Stimulated activated CD8-positive, alpha-beta memory T cell treated with anti-CD3 and anti-CD28 coated beads, Interleukin-2, amount 100 ng/mL, for 1 hour (primary cell): Measurements from ENCODE around the gene EPHA6.
"Not testable (repeated sequence)": the region's sequence is repeated elsewhere in the genome, so short reads cannot be mapped to it uniquely, and the experiment has no call there.

Experiments
- DNase-seq, 2 donors: peaks; one replicate each; pipeline ENCODE4 v3.0.0-alpha.2; 2020; ENCODE audit warnings: low read depth in 2 of 2

Gene EPHA6

DNA sequence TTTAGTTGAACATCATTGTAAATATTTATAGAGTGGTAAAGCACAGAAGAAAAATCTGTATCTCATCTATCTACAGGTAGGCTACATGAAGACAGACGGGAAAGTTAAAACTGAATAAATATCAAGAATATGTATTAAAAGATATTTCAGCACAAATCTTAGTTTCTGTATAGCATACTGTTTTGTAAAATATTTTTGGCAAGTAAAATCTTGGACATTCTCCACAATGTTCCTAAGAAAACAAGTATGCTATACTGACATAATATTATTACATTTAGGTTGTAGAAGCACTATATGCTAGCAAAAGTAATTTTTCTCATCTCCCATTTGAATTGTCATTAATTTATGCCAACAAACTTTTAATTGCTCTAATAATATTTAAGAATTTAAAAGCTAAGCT, 623.7 kb downstream of the EPHA6 start:
- DNase-seq: no peak

DNA sequence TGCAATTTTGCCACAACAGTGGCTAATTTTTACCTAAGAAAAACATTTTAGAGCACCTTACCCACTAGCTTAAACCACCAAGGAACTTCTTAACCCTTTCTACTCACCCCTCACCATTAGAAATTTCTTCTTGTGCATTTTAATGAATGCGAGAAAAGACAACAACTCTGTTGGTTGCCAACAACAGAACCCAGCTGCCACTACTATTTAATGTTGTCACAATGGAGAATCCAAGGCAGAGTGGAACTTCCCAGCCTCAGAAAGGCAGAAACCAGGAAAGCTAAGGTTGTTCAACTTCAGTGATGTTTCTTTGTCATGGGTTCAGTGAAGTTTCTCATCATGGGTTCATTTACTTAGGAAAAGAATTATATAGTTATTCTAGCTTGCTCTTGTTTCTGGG, 625.0 kb downstream of the EPHA6 start:
- no peak for DNase-seq

DNA sequence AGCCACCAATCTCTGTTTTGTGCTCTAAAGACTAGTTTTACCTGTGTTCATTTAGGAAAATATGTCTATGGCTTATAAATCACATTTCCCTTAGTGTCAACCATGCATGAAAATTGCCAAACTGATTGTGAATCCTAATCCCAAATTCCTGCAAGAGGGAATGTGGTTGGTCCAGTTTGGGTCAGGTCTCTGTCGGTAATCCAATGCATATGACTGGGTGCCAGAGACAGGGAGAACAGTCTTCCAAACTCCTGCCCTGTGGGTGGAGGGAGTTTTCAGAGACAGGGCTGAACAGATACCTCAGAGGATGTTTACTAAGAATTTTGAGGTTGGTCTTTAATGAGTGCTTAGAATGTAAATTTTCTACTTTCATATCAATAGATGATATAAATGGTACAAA, 649.6 kb downstream of the EPHA6 start:
- no peak for DNase-seq

DNA sequence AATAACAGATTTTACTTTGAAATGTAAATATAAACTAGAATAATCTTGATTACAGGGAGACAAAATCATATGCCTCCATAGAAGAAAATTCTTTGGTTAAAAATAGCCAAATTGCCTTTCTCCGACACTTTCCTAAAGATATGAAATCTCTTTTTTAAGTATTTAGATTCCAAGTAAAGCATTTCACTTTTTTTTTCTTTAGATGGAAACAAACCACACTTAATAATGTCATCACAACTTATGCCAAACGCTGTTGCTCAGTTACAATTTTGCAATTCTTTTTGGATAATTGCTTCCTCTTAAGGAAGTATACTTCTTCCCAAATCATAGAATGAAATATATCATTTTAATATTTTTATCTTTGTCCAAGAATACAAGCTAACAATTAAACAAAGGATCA, 656.1 kb downstream of the EPHA6 start:
- no peak for DNase-seq

DNA sequence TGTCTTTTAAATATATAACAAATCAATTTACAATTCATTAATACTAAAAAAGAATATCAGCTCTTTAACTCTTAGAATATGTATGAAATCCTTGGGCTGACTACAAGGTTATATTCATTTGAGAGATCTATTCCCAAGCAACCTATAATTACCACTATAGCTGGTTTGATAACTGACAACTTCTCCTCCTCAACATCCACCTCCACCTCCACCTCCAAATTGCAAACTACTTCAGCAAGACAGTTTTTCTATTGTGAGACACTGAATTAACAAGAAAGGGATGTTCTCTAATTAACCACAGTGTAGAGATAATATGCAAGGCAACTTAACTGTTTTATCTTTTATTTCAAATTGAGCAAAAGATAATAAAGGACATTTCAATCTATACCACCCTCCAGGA, 665.3 kb downstream of the EPHA6 start:
- DNase-seq: no peak

DNA sequence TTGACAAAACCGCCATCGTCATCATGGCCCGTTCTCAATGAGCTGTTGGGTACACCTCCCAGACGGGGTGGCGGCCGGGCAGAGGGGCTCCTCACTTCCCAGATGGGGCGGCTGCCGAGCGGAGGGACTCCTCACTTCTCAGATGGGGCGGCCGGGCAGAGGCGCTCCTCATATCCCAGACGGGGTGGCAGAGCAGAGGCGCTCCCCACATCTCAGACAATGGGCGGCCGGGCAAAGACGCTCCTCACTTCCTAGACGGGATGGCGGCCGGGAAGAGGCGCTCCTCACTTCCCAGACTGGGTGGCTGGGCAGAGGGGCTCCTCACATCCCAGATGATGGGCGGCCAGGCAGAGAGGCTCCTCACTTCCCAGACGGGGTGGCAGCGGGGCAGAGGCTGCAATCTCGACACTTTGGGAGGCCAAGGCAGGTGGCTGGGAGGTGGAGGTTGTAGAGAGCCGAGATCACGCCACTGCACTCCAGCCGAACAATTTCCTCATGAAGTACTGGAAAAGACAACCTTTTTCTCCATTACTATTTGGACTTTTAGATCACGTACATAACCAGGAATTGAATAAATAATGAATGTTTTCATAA, 666.4 kb downstream of the EPHA6 start:
- not testable (repeated sequence) for DNase-seq

DNA sequence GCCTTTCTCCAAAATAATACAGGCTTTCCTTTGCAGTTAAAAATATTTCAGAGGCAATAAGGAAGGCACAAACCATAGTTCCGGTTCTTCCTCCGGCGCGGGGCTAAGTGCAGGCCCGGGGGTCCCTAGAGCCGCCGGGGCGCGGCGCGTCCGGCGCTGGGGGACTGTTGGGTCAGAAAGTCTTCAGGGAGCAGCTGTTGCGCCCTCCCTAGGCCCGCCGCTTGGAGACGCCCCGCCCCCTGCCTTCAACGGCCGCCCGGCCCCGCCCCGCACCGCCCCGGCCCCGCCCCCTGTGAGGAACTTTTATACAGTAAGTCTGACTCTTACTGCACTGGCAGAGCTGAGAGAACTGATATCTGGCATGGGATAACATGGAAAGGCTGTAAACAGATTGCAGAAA, 667.0 kb downstream of the EPHA6 start:
- no peak for DNase-seq

DNA sequence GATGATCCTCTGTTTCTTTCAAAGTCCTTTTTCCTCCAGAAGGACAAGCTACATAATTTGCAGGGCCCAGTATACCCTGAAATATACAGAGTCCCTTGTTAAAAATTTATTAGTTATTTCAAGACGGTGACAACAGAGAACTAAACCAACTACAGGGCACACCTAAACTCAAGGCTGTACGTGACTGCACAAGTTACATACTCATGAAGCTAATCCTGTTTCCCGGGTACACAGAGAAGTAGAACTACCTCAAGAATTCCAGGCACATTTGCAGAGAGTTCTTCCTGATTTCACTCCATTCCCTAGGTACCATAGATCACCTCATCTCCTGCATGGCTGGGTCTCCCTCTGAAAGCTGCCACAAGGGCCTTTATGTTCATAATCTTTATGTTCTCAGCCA, 670.8 kb downstream of the EPHA6 start:
- no peak for DNase-seq

DNA sequence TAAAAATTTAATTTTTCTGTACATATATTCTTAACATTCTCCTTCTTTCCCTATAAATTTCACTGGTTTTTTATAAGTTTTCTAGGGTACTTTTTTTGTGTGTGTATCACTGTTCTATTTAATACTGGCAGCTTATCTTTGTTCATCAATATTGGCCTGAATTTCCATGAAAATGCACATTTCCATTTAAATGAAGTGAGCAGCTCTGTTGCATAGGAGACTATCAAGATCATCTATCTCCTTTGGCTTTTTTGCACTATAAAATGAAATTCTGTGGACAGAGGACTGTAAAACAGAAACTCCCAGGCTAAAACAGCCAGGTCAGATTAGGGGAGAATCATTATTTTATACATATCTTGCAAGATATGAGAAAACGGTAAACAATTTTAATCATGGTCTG, 673.2 kb downstream of the EPHA6 start:
- no peak for DNase-seq

DNA sequence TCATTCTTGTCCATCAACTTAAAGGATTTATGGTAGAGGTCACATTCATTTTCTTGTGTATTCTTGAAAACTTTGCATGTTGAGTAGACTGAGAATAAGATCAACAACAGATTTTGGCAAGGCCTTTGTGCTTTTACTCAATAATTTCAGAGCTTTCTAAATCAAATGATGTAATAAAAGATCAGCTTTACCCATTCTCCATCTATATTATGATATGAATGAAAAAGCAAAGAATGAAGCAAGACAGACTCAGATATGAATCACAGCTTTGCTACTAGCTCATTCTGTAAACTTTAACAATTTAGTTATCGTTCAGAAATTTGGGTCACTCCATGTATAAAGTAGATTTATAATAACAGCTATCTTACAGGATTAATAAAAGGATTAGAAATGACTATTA, 674.3 kb downstream of the EPHA6 start:
- no peak for DNase-seq

DNA sequence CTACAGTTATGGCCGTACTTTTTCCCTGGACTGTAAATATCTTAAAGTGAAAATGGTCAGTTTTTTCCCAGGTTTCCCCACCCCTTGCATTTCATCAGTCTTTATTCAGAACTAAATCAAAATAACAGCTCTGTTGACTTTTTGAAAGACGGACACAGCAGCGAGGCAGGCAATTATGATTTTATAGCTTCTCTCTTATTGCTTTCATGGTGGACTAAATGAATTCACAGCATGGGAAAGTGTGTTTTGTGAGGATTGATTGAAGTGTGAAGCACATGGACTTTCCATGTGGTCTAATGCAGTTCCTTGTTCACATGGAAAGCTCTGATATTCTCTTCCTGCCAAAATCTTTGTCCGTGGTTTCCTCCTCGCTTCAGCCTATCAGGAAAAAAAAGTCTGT, 681.5 kb downstream of the EPHA6 start:
- no peak for DNase-seq

DNA sequence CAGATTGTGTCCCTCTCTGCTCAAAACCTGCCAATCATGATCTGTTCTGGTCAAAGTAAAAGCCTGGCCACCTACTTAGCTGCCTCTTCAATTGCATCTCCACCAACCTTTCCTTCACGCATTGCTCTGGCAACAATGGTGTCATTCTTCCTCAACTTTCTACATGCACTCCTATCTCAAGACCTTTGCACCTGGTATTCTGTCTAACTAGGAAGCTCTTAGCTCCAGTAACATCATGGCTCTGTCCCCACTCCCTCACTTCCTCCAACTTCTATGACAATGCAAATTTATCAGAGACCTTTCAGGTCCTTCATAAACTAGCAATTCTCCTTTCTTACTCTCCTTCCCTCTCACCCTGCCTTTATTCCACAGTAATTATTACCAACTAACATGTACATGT, 682.7 kb downstream of the EPHA6 start:
- DNase-seq: no peak

DNA sequence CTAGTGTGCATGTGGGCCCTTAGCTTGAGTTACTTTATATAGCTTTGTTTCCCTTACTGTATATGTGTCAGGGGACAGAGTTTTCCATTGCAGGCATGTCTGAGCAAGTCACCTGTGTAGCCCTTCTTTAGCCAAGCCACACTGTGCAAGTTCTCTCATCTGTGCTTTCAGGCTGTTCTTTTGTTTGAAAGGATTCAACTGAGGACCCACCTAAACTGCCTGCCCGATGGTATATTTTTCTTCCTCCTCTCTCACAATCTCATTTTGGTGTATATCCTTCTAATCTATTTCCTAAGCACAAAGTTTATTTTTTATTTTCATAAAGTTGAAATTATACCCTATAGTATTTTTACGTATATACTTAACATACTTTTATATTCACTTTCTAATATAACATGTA, 690.1 kb downstream of the EPHA6 start:
- no peak for DNase-seq

DNA sequence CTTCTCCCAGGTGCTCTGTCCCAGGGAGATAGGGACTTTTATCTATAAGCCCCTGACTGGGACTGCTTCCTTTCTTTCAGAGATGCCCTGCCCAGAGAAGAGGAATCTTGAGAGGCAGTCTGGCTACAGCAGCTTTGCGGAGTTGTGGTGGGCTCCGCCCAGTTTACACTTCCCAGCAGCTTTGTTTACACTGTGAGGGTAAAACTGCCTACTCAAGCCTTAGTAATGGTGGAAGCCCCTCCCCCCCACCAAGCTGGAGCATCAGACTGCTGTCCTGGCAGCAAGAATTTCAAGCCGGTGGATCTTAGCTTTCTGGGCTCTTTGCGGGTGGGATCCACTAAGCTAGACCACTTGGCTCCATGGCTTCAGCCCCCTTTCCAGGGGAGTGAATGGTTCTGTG, 696.4 kb downstream of the EPHA6 start:
- DNase-seq: no peak

DNA sequence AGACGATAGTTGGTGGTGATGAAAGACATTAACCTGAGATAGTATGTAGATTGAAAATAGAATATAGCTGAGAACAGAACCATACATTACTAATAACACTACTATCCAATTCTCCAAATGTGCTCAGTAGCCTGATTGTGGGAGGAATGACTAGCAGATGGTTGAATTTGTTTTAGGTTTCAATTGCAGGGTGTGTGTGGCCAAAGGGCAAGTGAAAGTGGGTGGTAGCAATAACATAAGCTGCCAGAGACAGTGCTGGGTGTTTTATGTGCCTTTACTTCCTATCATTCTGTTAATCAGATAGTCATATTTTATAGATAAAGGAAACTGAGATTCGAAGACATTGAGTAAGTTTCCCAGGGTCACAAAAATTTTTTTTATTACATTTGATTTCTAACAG, 700.7 kb downstream of the EPHA6 start:
- no peak for DNase-seq

DNA sequence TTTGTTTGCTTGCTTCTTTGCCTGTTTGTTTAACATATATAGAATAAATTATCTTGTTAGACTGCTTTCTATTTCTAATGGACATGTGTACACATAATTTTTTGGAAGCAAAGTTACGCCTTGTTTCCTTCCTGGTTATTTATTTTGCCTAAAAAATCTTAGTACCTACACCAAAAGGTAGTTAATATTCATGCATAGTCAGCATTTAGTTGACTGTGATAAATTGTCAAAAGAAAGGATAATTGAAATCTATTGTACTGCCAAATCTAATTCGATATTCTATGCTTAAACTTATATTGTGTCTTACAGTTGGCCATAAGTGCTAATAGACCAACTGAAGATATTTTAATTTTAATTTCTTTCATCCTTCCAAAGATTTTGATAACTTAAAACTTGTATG, 716.3 kb downstream of the EPHA6 start:
- DNase-seq: no peak

DNA sequence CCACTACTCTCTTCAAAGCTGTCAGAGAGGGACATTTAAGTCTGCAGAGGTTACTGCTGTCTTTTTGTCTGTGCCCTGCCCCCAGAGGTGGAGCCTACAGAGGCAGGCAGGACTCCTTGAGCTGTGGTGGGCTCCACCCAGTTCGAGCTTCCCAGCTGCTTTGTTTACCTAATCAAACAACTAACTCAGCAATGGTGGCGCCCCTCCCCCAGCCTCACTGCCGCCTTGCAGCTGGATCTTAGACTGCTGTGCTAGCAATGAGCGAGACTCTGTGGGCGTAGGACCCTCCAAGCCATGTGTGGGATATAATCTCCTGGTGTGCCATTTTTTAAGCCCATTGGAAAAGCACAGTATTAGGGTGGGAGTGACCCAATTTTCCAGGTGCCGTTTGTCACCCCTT, 733.2 kb downstream of the EPHA6 start:
- not testable (repeated sequence) for DNase-seq

DNA sequence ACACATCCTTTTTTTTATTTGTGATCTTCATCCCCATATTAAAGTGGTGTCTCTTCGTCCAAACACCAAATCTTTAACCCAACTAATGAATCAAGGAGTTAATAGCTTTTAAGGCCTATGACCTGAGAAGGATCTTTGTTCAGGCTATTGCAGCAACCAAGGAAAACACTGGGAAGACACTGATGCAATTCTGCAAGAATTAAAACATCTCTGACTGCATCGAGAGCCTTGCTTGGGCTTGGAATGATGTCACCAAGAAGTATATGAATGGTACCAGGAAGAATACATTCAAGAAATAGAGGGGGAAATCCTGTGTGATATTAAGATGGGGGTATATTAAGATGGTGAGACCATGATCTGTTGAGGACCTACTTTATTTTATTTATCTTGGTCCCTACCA, 736.0 kb downstream of the EPHA6 start:
- DNase-seq: no peak

DNA sequence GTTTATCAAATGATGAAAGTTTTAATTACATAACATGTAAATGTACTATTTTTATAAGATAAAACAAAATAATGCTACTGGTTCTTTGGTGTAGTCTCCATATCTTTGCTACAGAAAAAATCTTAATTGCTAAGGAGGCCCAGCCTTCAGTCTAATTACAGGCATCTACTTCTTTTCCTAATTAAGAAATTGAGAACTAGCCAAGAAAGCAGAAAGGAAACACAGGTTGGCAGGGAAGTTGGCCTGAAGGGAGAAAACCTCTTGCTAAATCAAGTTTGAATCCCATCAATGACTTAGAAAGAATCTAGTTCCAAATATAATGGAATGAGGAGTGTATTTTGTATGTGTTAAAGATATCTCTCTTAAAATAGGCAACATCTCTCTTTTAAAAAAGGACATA, 737.8 kb downstream of the EPHA6 start:
- no peak for DNase-seq

DNA sequence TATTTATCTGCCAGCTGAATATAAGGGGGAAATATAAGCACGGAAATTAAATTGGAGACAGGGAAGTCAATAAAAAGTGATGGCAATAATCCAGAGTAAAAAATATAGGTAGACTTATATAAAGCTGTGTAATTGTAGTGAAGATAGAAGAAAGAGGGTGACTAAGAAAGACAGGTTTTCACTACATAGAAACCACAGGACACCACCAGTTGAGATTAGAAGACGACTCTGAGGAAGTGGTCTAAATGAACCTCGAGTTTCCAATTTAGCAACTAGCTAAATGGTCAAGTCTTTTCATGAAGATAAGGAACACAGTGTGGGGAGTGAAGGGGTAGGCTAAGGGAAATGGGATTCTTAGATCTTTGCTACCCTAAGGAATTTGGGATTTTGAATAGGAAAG, 761.3 kb downstream of the EPHA6 start:
- no peak for DNase-seq

DNA sequence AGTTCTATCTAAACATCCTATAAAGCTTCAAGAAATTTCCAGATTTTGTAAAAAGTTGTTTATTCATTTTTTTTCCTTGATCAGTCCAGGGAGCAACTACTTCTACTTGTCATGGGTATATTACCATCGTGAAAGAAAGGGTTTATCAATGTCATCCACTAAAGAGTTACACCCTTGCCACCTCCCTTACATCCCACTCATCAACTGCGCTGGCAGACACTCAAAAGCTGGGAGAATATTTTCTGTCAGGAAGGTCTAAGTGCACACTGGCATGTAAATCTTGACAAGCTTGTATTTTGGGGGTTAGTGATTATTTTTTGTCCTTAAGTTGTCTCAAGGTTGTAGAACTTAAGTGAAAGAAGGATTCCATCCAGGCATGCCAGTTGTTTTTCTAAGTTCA, 761.8 kb downstream of the EPHA6 start:
- no peak for DNase-seq

DNA sequence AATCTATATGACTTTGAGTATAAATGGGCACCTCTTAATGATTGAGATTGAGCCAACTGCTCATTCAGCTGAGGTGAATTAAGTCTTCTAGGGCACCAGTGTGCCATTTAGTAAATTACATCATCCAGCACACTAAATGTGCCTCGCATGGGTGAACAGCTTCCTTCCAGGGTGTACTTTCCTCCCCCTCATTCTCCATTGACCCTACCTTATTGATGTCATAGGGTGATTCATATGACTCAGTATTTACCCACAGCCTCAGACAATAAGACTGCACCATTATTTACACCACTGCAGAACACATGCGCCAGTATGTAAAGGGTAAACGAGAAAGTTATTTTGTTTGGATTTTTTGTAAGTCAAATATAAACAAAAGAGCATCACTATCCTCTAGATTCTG, 765.0 kb downstream of the EPHA6 start:
- DNase-seq: no peak

DNA sequence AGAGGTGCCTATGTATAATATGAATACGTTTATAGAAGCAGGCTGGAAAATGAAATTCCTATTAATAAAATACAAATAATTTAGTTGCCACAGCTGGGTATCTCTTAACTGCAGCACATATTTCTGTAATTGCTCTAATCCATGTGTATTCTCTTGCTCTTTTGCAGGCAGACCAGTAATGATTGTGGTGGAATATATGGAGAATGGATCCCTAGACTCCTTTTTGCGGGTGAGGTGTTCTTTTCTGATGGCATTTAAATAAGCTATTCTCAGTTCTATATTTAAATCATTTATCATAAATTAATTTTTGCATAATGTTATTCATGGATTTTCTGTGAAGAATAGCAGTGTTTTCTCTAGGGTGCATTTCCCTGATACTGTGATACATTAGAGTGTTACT, 796.2 kb downstream of the EPHA6 start:
- no peak for DNase-seq

DNA sequence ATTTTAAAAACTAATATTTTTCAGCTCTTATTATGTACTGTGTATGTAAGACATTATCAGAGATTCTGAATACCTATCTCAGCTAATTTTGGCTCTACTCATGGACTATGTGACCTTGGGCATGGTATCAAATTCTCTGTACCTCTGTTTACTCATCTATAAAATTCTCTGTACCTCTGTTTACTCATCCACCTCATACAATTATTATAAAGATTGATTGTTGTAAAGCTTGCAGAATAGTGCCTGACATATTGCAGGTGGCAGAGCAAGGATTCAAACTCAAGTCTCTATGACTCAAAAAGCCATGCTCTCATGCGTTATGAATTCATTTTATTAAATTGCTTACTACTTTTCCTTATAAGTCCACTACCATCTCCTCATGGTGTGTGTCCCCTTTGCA, 798.2 kb downstream of the EPHA6 start:
- DNase-seq: no peak

DNA sequence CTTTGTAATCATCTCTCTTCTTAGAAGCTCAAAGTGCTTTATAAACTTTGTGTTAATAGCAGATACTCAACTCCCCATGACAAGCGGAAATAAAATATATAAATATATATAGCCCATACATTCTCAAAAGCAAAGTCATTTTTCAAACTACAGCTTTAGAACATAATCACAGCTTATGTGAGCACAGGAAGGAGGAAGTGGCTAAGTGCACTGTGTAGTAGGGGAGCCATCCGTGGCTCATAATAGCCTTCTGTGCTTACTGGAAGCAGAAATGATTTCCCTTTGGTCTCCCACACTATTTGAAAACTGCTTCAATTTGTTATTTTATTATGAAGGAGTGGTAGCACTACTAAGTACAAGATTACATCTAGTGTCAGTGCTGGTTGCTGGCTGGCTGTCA, 798.7 kb downstream of the EPHA6 start:
- no peak for DNase-seq
